H9 (cell line): Measurements from ENCODE around the gene KCNMA1. TPM values are rescaled to one million over a fixed set of nuclear protein-coding genes. Genes with fewer than 3 reads are reported as not detected.

Source experiments
- DNase-seq: peaks from one replicate; pipeline ENCODE4 v3.0.0-alpha.2; 2017
- H2AFZ ChIP-seq: one replicate; pipeline ENCODE4 v1.6.1; 2013; ENCODE audit warnings: mild to moderate bottlenecking, low read length, control low read depth, moderate library complexity
- H2AK5ac ChIP-seq: 2 replicates; pipeline ENCODE4 v1.6.1; 2013; ENCODE audit warnings: low read length, control low read depth, mixed read lengths; ENCODE audit not compliant: insufficient read length
- H2BK120ac ChIP-seq: one replicate; pipeline ENCODE4 v1.6.1; 2013; ENCODE audit warnings: low read depth, mild to moderate bottlenecking, low read length, control low read depth, inconsistent platforms; ENCODE audit not compliant: poor library complexity, severe bottlenecking
- H2BK12ac ChIP-seq: 2 replicates; pipeline ENCODE4 v1.6.1; 2013; ENCODE audit warnings: low read length, control low read depth, mixed read lengths, low read depth; ENCODE audit not compliant: insufficient read length
- H2BK15ac ChIP-seq: 2 replicates; pipeline ENCODE4 v1.6.1; 2013; ENCODE audit warnings: low read depth, low read length, control low read depth
- H2BK20ac ChIP-seq: one replicate; pipeline ENCODE4 v1.6.1; 2013; ENCODE audit warnings: low read depth, mild to moderate bottlenecking, low read length, control low read depth, inconsistent platforms; ENCODE audit not compliant: poor library complexity, severe bottlenecking
- H2BK5ac ChIP-seq: 2 replicates; pipeline ENCODE4 v1.6.1; 2013; ENCODE audit warnings: low read length, control low read depth, mixed read lengths; ENCODE audit not compliant: insufficient read length
- H3K14ac ChIP-seq: 2 replicates; pipeline ENCODE4 v1.6.1; 2013; ENCODE audit warnings: low read length, control low read depth; ENCODE audit not compliant: insufficient read depth
- H3K18ac ChIP-seq: 2 replicates; pipeline ENCODE4 v1.6.1; 2013; ENCODE audit warnings: low read depth, mild to moderate bottlenecking, mixed read lengths, low read length, control low read depth; ENCODE audit not compliant: insufficient read length
- H3K23ac ChIP-seq: 2 replicates; pipeline ENCODE4 v1.6.1; 2013; ENCODE audit warnings: low read length, control low read depth, mixed read lengths, low read depth; ENCODE audit not compliant: insufficient read length
- H3K23me2 ChIP-seq: 2 replicates; pipeline ENCODE4 v1.6.1; 2013; ENCODE audit warnings: low read depth, mild to moderate bottlenecking, mixed read lengths, low read length, control low read depth; ENCODE audit not compliant: insufficient read length, poor library complexity, severe bottlenecking
- H3K27ac ChIP-seq: 2 replicates; pipeline ENCODE4 v1.5.1; 2013; ENCODE audit warnings: low read length, control low read depth, mixed read lengths, low read depth; ENCODE audit not compliant: insufficient read length
- H3K27me3 ChIP-seq: 2 replicates; pipeline ENCODE4 v1.6.1; 2013; ENCODE audit warnings: low read length, control low read depth, inconsistent platforms; ENCODE audit not compliant: insufficient read depth
- H3K4ac ChIP-seq: 2 replicates; pipeline ENCODE4 v1.6.1; 2013; ENCODE audit warnings: low read depth, mild to moderate bottlenecking, control low read depth, inconsistent platforms, low read length, moderate library complexity
- H3K4me1 ChIP-seq: 2 replicates; pipeline ENCODE4 v1.6.1; 2013; ENCODE audit warnings: low read length, control low read depth, inconsistent platforms; ENCODE audit not compliant: insufficient read depth
- H3K4me2 ChIP-seq: 2 replicates; pipeline ENCODE4 v1.6.1; 2013; ENCODE audit warnings: low read length, control low read depth, mixed read lengths; ENCODE audit not compliant: insufficient read length, insufficient read depth
- H3K56ac ChIP-seq: 2 replicates; pipeline ENCODE4 v1.6.1; 2013; ENCODE audit warnings: low read depth, mild to moderate bottlenecking, mixed read lengths, low read length, control low read depth; ENCODE audit not compliant: insufficient read length
- H3K79me1 ChIP-seq: 2 replicates; pipeline ENCODE4 v1.6.1; 2013; ENCODE audit warnings: low read depth, mild to moderate bottlenecking, moderate library complexity, low read length, control low read depth, inconsistent platforms; ENCODE audit not compliant: insufficient read depth, poor library complexity, severe bottlenecking
- H3K79me2 ChIP-seq: 2 replicates; pipeline ENCODE4 v1.6.1; 2013; ENCODE audit warnings: low read length, control low read depth, inconsistent platforms; ENCODE audit not compliant: insufficient read depth
- H3K9ac ChIP-seq: 2 replicates; pipeline ENCODE4 v1.6.1; 2013; ENCODE audit warnings: low read length, control low read depth, mixed read lengths; ENCODE audit not compliant: insufficient read length; ENCODE audit errors: extremely low read depth
- H3K9me3 ChIP-seq: one replicate; pipeline ENCODE4 v1.6.1; 2013; ENCODE audit warnings: low read depth, low read length, inconsistent platforms; ENCODE audit not compliant: control insufficient read depth
- H3T11ph ChIP-seq: one replicate; pipeline ENCODE4 v1.6.1; 2013; ENCODE audit warnings: mild to moderate bottlenecking, low read length, control low read depth, inconsistent platforms
- H4K20me1 ChIP-seq: one replicate; pipeline ENCODE4 v1.6.1; 2013; ENCODE audit not compliant: control insufficient read depth, insufficient read length, insufficient read depth
- H4K5ac ChIP-seq: 2 replicates; pipeline ENCODE4 v1.6.1; 2013; ENCODE audit warnings: low read depth, mild to moderate bottlenecking, mixed read lengths, low read length, control low read depth; ENCODE audit not compliant: insufficient read length
- H4K8ac ChIP-seq: replicated peaks from 2 replicates; pipeline ENCODE4 v1.6.1; 2013; ENCODE audit warnings: low read length, control low read depth, mixed read lengths, low read depth; ENCODE audit not compliant: insufficient read length
- H4K91ac ChIP-seq: 2 replicates; pipeline ENCODE4 v1.6.1; 2013; ENCODE audit warnings: low read depth, mild to moderate bottlenecking, moderate library complexity, mixed read lengths, low read length, control low read depth; ENCODE audit not compliant: insufficient read length
- H3K27ac Mint-ChIP-seq, 3 experiments: 2 replicates in 2 of 3; 3 replicates in 1 of 3; pipeline ENCODE4 v1.8.0; 2020 to 2021; ENCODE audit warnings: mixed read lengths in 3 of 3, mild to moderate bottlenecking in 1 of 3, moderate library complexity in 1 of 3
- H3K27me3 Mint-ChIP-seq: 2 replicates; pipeline ENCODE4 v1.8.0; 2021; ENCODE audit warnings: low read depth, mild to moderate bottlenecking, moderate library complexity, mixed read lengths
- H3K36me3 Mint-ChIP-seq, 3 experiments: 2 replicates in 2 of 3; 3 replicates in 1 of 3; pipeline ENCODE4 v1.8.0; 2020 to 2021; ENCODE audit warnings: low read depth in 3 of 3, mixed read lengths in 3 of 3; ENCODE audit not compliant: insufficient read depth in 1 of 3
- H3K4me1 Mint-ChIP-seq, 2 experiments: 2 replicates each; pipeline ENCODE4 v1.8.0; 2020; ENCODE audit warnings: mixed read lengths in 2 of 2
- H3K4me3 Mint-ChIP-seq, 2 experiments: 2 replicates in 1 of 2; 3 replicates in 1 of 2; pipeline ENCODE4 v1.8.0; 2020 to 2021; ENCODE audit warnings: mild to moderate bottlenecking in 2 of 2, mixed read lengths in 2 of 2, moderate library complexity in 1 of 2
- H3K9me3 Mint-ChIP-seq, 2 experiments: 2 replicates in 1 of 2; 3 replicates in 1 of 2; pipeline ENCODE4 v1.8.0; 2020; ENCODE audit warnings: mild to moderate bottlenecking in 2 of 2, mixed read lengths in 2 of 2, moderate library complexity in 1 of 2
- WGBS: extraction: QIAGEN DNeasy Blood & Tissue Kit; methylation state at CpG from one replicate; pipeline ENCODE4 v1.1.7; 2013; ENCODE audit warnings: missing lambda C conversion rate, low lambda C conversion rate, mixed read lengths; ENCODE audit not compliant: insufficient read length; ENCODE audit errors: extremely low coverage; 5-methylcytosine and 5-hydroxymethylcytosine counted together
- total RNA-seq: library from RNA; stranded (reverse); gene quantifications from 2 replicates; pipeline ENCODE4 v1.2.1, GENCODE V29; 2021
- TF ChIP-seq, protein P1 (sequence below): fragments of 200-600 bp; sonication (generic); conservative IDR thresholded peaks from 3 replicates; pipeline ENCODE4 v1.8.0; 2021; ENCODE audit warnings: antibody characterized with exemption, mild to moderate bottlenecking

The KCNMA1 gene
- total RNA-seq, 1 experiment from 2014 or later = 2.0 TPM

DNA sequence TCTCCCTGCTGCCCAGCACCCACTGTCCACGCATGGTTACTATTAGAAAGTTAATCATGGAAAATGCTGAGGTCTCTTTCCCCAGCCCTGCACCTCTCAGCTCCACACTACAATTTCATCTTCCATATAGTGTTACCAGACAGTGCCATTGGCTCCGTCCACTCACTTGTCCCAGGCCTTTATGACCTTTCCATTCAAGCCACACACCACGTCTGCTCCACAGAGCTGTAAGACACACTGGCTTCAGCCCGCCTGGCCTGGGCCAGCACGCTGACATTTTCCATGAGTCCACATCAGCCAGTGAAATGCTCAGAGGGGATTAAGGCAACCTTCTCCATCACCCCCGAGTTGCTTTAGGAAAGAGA lies 118.7 kb downstream of the KCNMA1 start:
- Histone ChIP-seq H2AFZ (no peak overlapping the region), H3K4ac (no peak overlapping the region), H3K79me1 (no peaks in the 10 kb centered on the region), H3K79me2 (no peaks in the 10 kb centered on the region), H3K14ac (no peak overlapping the region), H3K27ac (no peak overlapping the region), H4K91ac (no peak overlapping the region), H3T11ph (no peak overlapping the region), H2BK120ac (no peak overlapping the region), H3K27me3 (no peaks in the 10 kb centered on the region), H3K4me2 (no peak overlapping the region), H4K5ac (no peak overlapping the region), H2AK5ac (no peak overlapping the region), H3K23ac (no peak overlapping the region), H3K9me3 (no peaks in the 10 kb centered on the region), H2BK5ac (no peak overlapping the region), H3K18ac (no peak overlapping the region), H4K8ac (no peak overlapping the region), H2BK20ac (no peak overlapping the region), H4K20me1 (no peaks in the 10 kb centered on the region), H2BK12ac (no peak overlapping the region), H3K9ac (no peak overlapping the region), H3K23me2 (no peaks in the 10 kb centered on the region), H3K4me1 (no peaks in the 10 kb centered on the region), H2BK15ac (no peak overlapping the region), H3K56ac (no peak overlapping the region)
- H3K9me3 Mint-ChIP-seq = peaks cover 5 to 8% of the 10 kb centered on the region in 2 experiments; a peak in 4 of 5 replicates
- H3K4me3 Mint-ChIP-seq = no peak overlapping the region
- no peak overlapping the region for H3K27ac Mint-ChIP-seq
- peaks cover 8% of the 10 kb centered on the region; the same call in 1 of the 2 replicates for H3K27me3 Mint-ChIP-seq
- peaks cover 5 to 12% of the 10 kb centered on the region in 2 experiments; a peak in 3 of 4 replicates for H3K4me1 Mint-ChIP-seq
- WGBS = no CpG with 5 or more reads among the region's 6 CpGs
- DNase-seq = no peak
- TF ChIP-seq, protein P1, sequence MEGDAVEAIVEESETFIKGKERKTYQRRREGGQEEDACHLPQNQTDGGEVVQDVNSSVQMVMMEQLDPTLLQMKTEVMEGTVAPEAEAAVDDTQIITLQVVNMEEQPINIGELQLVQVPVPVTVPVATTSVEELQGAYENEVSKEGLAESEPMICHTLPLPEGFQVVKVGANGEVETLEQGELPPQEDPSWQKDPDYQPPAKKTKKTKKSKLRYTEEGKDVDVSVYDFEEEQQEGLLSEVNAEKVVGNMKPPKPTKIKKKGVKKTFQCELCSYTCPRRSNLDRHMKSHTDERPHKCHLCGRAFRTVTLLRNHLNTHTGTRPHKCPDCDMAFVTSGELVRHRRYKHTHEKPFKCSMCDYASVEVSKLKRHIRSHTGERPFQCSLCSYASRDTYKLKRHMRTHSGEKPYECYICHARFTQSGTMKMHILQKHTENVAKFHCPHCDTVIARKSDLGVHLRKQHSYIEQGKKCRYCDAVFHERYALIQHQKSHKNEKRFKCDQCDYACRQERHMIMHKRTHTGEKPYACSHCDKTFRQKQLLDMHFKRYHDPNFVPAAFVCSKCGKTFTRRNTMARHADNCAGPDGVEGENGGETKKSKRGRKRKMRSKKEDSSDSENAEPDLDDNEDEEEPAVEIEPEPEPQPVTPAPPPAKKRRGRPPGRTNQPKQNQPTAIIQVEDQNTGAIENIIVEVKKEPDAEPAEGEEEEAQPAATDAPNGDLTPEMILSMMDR = no peak
- peaks cover 2 to 6% (median 2%) of the 10 kb centered on the region in 3 experiments; a peak in 4 of 7 replicates for H3K36me3 Mint-ChIP-seq
